Measurements from ENCODE around the gene MEF2B.
"Not testable (repeated sequence)": the region's sequence is repeated elsewhere in the genome, so short reads cannot be mapped to it uniquely, and the experiment has no call there.

Gene MEF2B

GRCh38 chr19:19121371-19121770, 48.7 kb downstream of the MEF2B start:
- no peak for DNase-seq

- DNase-seq, result no peak
These were observed 49.5 kb downstream of the MEF2B start for GRCh38 chr19:19120308-19121231.

GRCh38 chr19:19119325-19120237, 50.5 kb downstream of the MEF2B start:
- no peak for DNase-seq

- no peak for DNase-seq
These were observed 54.1 kb downstream of the MEF2B start for GRCh38 chr19:19115954-19116353.

GRCh38 chr19:19113040-19113626, 56.9 kb downstream of the MEF2B start:
- DNase-seq, result peak; percentile 28

GRCh38 chr19:19111967-19112580, 58.0 kb downstream of the MEF2B start:
- no peak for DNase-seq

GRCh38 chr19:19111136-19111835, 58.8 kb downstream of the MEF2B start:
- DNase-seq, result no peak

GRCh38 chr19:19110410-19111135, 59.5 kb downstream of the MEF2B start:
- DNase-seq, result no peak

GRCh38 chr19:19109601-19110000, 60.5 kb downstream of the MEF2B start:
- no peak for DNase-seq

- no peak for DNase-seq
These were observed 62.4 kb downstream of the MEF2B start for GRCh38 chr19:19107654-19108053.

- DNase-seq, result not testable (repeated sequence)
These were observed 63.1 kb downstream of the MEF2B start for GRCh38 chr19:19106938-19107337.

- peak; percentile 77 for DNase-seq
These were observed 64.0 kb downstream of the MEF2B start for GRCh38 chr19:19106056-19106551.

GRCh38 chr19:19105365-19106055, 64.6 kb downstream of the MEF2B start:
- DNase-seq, result peak; percentile 90

GRCh38 chr19:19103167-19103566, 66.9 kb downstream of the MEF2B start:
- no peak for DNase-seq

- DNase-seq, result not testable (repeated sequence)
These were observed 67.5 kb downstream of the MEF2B start for GRCh38 chr19:19102566-19102965.

GRCh38 chr19:19101540-19101939, 68.5 kb downstream of the MEF2B start:
- no peak for DNase-seq

GRCh38 chr19:19098703-19099632, 71.1 kb downstream of the MEF2B start:
- no peak for DNase-seq

- no peak for DNase-seq
These were observed 71.9 kb downstream of the MEF2B start for GRCh38 chr19:19098084-19098702.
